HG03432 (cell line): ENCODE results near the gene LSM7.

Experiments
- ATAC-seq: cut with Tn5 transposase; IDR thresholded peaks from one replicate; pipeline ENCODE4 v1.9.1; 2021; ENCODE audit warnings: mild to moderate bottlenecking, moderate library complexity; ENCODE audit not compliant: unreplicated experiment

The LSM7 gene

GRCh38 chr19:2305452-2306280 lies 22.7 kb downstream of the LSM7 start:
- no peak for ATAC-seq

GRCh38 chr19:2303211-2303798 lies 25.1 kb downstream of the LSM7 start:
- ATAC-seq: no peak

- ATAC-seq: no peak
These were observed 25.8 kb downstream of the LSM7 start for GRCh38 chr19:2302319-2303210.

GRCh38 chr19:2300533-2300932 lies 27.9 kb downstream of the LSM7 start:
- no peak for ATAC-seq

GRCh38 chr19:2296141-2296540 lies 32.2 kb downstream of the LSM7 start:
- ATAC-seq: no peak

GRCh38 chr19:2294687-2295335 lies 33.6 kb downstream of the LSM7 start:
- no peak for ATAC-seq

- no peak for ATAC-seq
These were observed 37.1 kb downstream of the LSM7 start for GRCh38 chr19:2291185-2291751.

- no peak for ATAC-seq
These were observed 37.8 kb downstream of the LSM7 start for GRCh38 chr19:2290441-2291184.

- ATAC-seq: no peak
These were observed 38.5 kb downstream of the LSM7 start for GRCh38 chr19:2289714-2290435.

GRCh38 chr19:2288818-2289713 lies 39.3 kb downstream of the LSM7 start:
- no peak for ATAC-seq

- ATAC-seq: no peak
These were observed 40.0 kb downstream of the LSM7 start for GRCh38 chr19:2288338-2288817.

GRCh38 chr19:2287585-2288337 lies 40.6 kb downstream of the LSM7 start:
- ATAC-seq: no peak

GRCh38 chr19:2286402-2287140 lies 41.8 kb downstream of the LSM7 start:
- ATAC-seq: no peak

- ATAC-seq: no peak
These were observed 44.4 kb downstream of the LSM7 start for GRCh38 chr19:2283835-2284507.

- ATAC-seq: no peak
These were observed 45.5 kb downstream of the LSM7 start for GRCh38 chr19:2282862-2283237.
